Measurements from ENCODE around the gene ABCA1.
"Not testable (repeated sequence)": the region's sequence is repeated elsewhere in the genome, so short reads cannot be mapped to it uniquely, and the experiment has no call there.

The ABCA1 gene

GRCh38 chr9:104905153-104905901 is 22.6 kb downstream of the ABCA1 start:
- DNase-seq, result no peak
- ATAC-seq, result no peak

GRCh38 chr9:104903609-104904008 is 24.3 kb downstream of the ABCA1 start:
- ATAC-seq, result no peak
- no peak for DNase-seq

- ATAC-seq (no peak), DNase-seq (no peak)
Observed at GRCh38 chr9:104900871-104901270, 27.1 kb downstream of the ABCA1 start.

- DNase-seq, result no peak
- ATAC-seq, result no peak
Observed at GRCh38 chr9:104900324-104900723, 27.6 kb downstream of the ABCA1 start.

GRCh38 chr9:104899759-104900247 is 28.2 kb downstream of the ABCA1 start:
- DNase-seq (no peak), ATAC-seq (no peak)

GRCh38 chr9:104898376-104898775 is 29.6 kb downstream of the ABCA1 start:
- not testable (repeated sequence) for DNase-seq, ATAC-seq

- DNase-seq, result no peak
- no peak for ATAC-seq
Observed at GRCh38 chr9:104896131-104896530, 31.8 kb downstream of the ABCA1 start.

GRCh38 chr9:104895572-104895971 is 32.4 kb downstream of the ABCA1 start:
- no peak for ATAC-seq
- no peak for DNase-seq

- ATAC-seq (no peak), DNase-seq (no peak)
Observed at GRCh38 chr9:104892701-104893100, 35.3 kb downstream of the ABCA1 start.

- ATAC-seq, result no peak
- DNase-seq, result no peak
Observed at GRCh38 chr9:104890433-104890770, 37.6 kb downstream of the ABCA1 start.

- no peak for DNase-seq
- no peak for ATAC-seq
Observed at GRCh38 chr9:104885818-104886709, 41.9 kb downstream of the ABCA1 start.

GRCh38 chr9:104883169-104883568 is 44.8 kb downstream of the ABCA1 start:
- no peak for DNase-seq
- ATAC-seq, result no peak

GRCh38 chr9:104882566-104882965 is 45.4 kb downstream of the ABCA1 start:
- DNase-seq (no peak), ATAC-seq (no peak)

- DNase-seq (no peak), ATAC-seq (no peak)
Observed at GRCh38 chr9:104882086-104882485, 45.9 kb downstream of the ABCA1 start.

- no peak for DNase-seq
- ATAC-seq, result no peak
Observed at GRCh38 chr9:104879555-104880309, 48.2 kb downstream of the ABCA1 start.

GRCh38 chr9:104876587-104876986 is 51.4 kb downstream of the ABCA1 start:
- no peak for ATAC-seq
- DNase-seq, result no peak

GRCh38 chr9:104875897-104876296 is 52.1 kb downstream of the ABCA1 start:
- ATAC-seq (no peak), DNase-seq (no peak)

- no peak for ATAC-seq
- no peak for DNase-seq
Observed at GRCh38 chr9:104875320-104875719, 52.6 kb downstream of the ABCA1 start.

- DNase-seq (no peak), ATAC-seq (no peak)
Observed at GRCh38 chr9:104873489-104873850, 54.5 kb downstream of the ABCA1 start.

- ATAC-seq, result peak; percentile 48
- DNase-seq, result no peak
Observed at GRCh38 chr9:104872656-104873488, 55.1 kb downstream of the ABCA1 start.

GRCh38 chr9:104871961-104872527 is 55.9 kb downstream of the ABCA1 start:
- no peak for DNase-seq
- no peak for ATAC-seq

Measured in stimulated activated naive CD8-positive, alpha-beta T cell treated with anti-CD3 and anti-CD28 coated beads, Interleukin-15, Interleukin-2, amounts not matched to agents 100 U/mL and 50 U/mL, for 24 hours (primary cell).